Measurements from ENCODE around the gene FMN1. TPM values are rescaled to one million over a fixed set of nuclear protein-coding genes. Genes with fewer than 3 reads are reported as not detected.

The FMN1 gene
- total RNA-seq, 1 experiment from 2014 or later: 25.8 TPM

DNA sequence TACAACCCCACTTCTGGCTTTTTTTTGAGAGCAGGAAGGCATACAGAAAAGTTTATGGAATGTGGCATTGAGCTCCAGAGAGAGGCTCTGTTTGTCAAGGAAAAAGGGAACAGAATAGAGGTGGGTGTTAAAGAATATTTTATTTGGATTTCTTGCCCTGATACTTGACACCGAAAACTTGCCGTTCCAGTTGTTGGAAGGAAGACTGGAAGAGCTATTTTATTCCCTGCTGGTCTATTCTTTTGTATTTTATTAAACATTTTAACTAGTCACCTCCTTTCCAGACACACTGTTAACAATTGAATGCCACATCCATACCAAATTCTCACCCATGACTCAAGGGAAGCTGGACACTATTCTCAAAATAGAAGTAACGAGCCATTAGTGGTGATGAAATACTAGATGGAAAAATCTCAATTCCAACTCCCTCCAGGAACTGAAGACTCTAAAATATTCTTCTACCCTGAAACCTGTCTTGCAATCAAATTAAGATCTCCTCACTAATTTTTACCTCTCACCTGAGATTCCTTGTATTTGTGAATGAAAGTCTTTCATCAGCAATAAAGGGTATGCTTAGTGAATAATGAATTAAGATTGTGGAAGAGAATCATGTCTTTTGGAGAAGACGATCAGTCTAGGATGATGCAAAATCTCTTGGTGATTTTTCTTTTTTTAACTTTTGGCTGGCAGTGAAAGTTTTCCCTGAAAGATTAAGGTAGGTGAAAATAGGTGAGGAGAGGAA, 448.2 kb downstream of the FMN1 start:
- Histone ChIP-seq H2AFZ (no peak overlapping the region), H3K9me3 (ENCODE audit: insufficient read depth, low read depth) (no peaks in the 10 kb centered on the region), H4K20me1 (ENCODE audit: insufficient read depth) (no peaks in the 10 kb centered on the region), H3K4me3 (no peak overlapping the region), H3K9me2 (ENCODE audit: insufficient read depth) (no peaks in the 10 kb centered on the region), H3K27ac (no peak overlapping the region), H3K4me2 (no peak overlapping the region), H3K36me3 (ENCODE audit: low read depth) (no peaks in the 10 kb centered on the region), H3K79me2 (ENCODE audit: low read depth) (no peaks in the 10 kb centered on the region), H3K27me3 (ENCODE audit: insufficient read depth, low read depth) (no peaks in the 10 kb centered on the region), H3F3A (ENCODE audit: insufficient read depth, low read depth) (no peaks in the 10 kb centered on the region), H3K4me1 (replicated peaks; ENCODE audit: insufficient read depth) (no peaks in the 10 kb centered on the region; the same call in 1 of the 2 replicates)
- CTCF ChIA-PET: no interaction called here
- intact Hi-C loops (cut with micrococcal nuclease; ENCODE audit: unreplicated experiment): no loop called here
- no peak for DNase-seq
- no TSS peak for BruUV-seq (replicated peaks)
- POLR2A ChIA-PET (ENCODE audit: unreplicated experiment): no interaction called here
- no peak for TF ChIP-seq CTCF (conservative IDR thresholded peaks at IDR 0.05)
- TF ChIP-seq EZH2 (IDR thresholded peaks at IDR 0.05; ENCODE audit: low read depth): no peak

- CTCF ChIA-PET: no interaction called here
Observed at GRCh38 chr15:32743411-32744140, 450.9 kb downstream of the FMN1 start.

GRCh38 chr15:32739522-32740063, 454.9 kb downstream of the FMN1 start:
- POLR2A ChIA-PET (ENCODE audit: unreplicated experiment): no interaction called here
- intact Hi-C loops (cut with micrococcal nuclease; ENCODE audit: unreplicated experiment): no loop called here

More at GRCh38 chr15:32743411-32744140, 450.9 kb downstream of the FMN1 start:
- H3K36me3 ChIP-seq (ENCODE audit: low read depth): no peaks in the 10 kb centered on the region
- H3K9me2 ChIP-seq (ENCODE audit: insufficient read depth): no peaks in the 10 kb centered on the region
- no TSS peak for BruUV-seq (replicated peaks)
- POLR2A ChIA-PET (ENCODE audit: unreplicated experiment): no interaction called here
- no peak overlapping the region for H3K4me2 ChIP-seq
- no peak for TF ChIP-seq CTCF (conservative IDR thresholded peaks at IDR 0.05)
- no peak for TF ChIP-seq EZH2 (IDR thresholded peaks at IDR 0.05; ENCODE audit: low read depth)
- DNase-seq: no peak
- no peaks in the 10 kb centered on the region for H3K27me3 ChIP-seq (ENCODE audit: insufficient read depth, low read depth)
- no peaks in the 10 kb centered on the region; the same call in 1 of the 2 replicates for H3K4me1 ChIP-seq (replicated peaks; ENCODE audit: insufficient read depth)
- H3F3A ChIP-seq (ENCODE audit: insufficient read depth, low read depth): no peaks in the 10 kb centered on the region
- intact Hi-C loops (cut with micrococcal nuclease; ENCODE audit: unreplicated experiment): no loop called here
- H3K79me2 ChIP-seq (ENCODE audit: low read depth): no peaks in the 10 kb centered on the region
- no peak overlapping the region for H3K4me3 ChIP-seq
- H4K20me1 ChIP-seq (ENCODE audit: insufficient read depth): no peaks in the 10 kb centered on the region
- no peak overlapping the region for H3K27ac ChIP-seq
- H2AFZ ChIP-seq: no peak overlapping the region
- no peaks in the 10 kb centered on the region for H3K9me3 ChIP-seq (ENCODE audit: insufficient read depth, low read depth)

More at GRCh38 chr15:32739522-32740063, 454.9 kb downstream of the FMN1 start:
- no peaks in the 10 kb centered on the region for H3F3A ChIP-seq (ENCODE audit: insufficient read depth, low read depth)
- no peaks in the 10 kb centered on the region for H3K36me3 ChIP-seq (ENCODE audit: low read depth)
- H3K27me3 ChIP-seq (ENCODE audit: insufficient read depth, low read depth): no peaks in the 10 kb centered on the region
- no peak overlapping the region for H3K4me2 ChIP-seq
- no peak overlapping the region for H2AFZ ChIP-seq
- no peak overlapping the region for H3K4me3 ChIP-seq
- H3K27ac ChIP-seq: no peak overlapping the region
- H3K9me3 ChIP-seq (ENCODE audit: insufficient read depth, low read depth): no peaks in the 10 kb centered on the region
- TF ChIP-seq CTCF (conservative IDR thresholded peaks at IDR 0.05) (no peak), EZH2 (IDR thresholded peaks at IDR 0.05; ENCODE audit: low read depth) (no peak)
- H4K20me1 ChIP-seq (ENCODE audit: insufficient read depth): no peaks in the 10 kb centered on the region
- no peaks in the 10 kb centered on the region; the same call in 1 of the 2 replicates for H3K4me1 ChIP-seq (replicated peaks; ENCODE audit: insufficient read depth)
- no TSS peak for BruUV-seq (replicated peaks)
- H3K79me2 ChIP-seq (ENCODE audit: low read depth): no peaks in the 10 kb centered on the region
- CTCF ChIA-PET: no interaction called here
- no peak for DNase-seq
- H3K9me2 ChIP-seq (ENCODE audit: insufficient read depth): no peaks in the 10 kb centered on the region
